Gastroesophageal sphincter (tissue), 4 donors: ENCODE measurements around the gene ARMC8. TPM values are rescaled to one million over a fixed set of nuclear protein-coding genes. Genes with fewer than 3 reads are reported as not detected.

Source experiments
- ATAC-seq: fragments of 150-250 bp; one replicate; pipeline ENCODE4 v1.9.1; 2016; ENCODE audit warnings: mild to moderate bottlenecking, moderate library complexity
- H3K27ac ChIP-seq, 4 donors: fragments of 200-600 bp; sonication (generic) in 3 of 4; 1 replicate in 3 of 4; 2 replicates in 1 of 4; pipeline ENCODE4 v1.5.1; 2016 to 2019
- H3K27me3 ChIP-seq: fragments of 200-600 bp; sonication (generic); one replicate; pipeline ENCODE4 v1.5.1; 2019
- H3K36me3 ChIP-seq, 2 donors: fragments of 200-600 bp; sonication (generic); one replicate each; pipeline ENCODE4 v1.5.1; 2019; ENCODE audit warnings: control low read depth in 1 of 2
- H3K4me1 ChIP-seq, 3 donors: fragments of 200-600 bp; sonication (generic); 1 replicate in 2 of 3; 2 replicates in 1 of 3; pipeline ENCODE4 v1.5.1; 2016 to 2019; ENCODE audit warnings: control low read depth in 2 of 3
- H3K4me3 ChIP-seq, 2 donors: fragments of 200-600 bp; sonication (generic); one replicate each; pipeline ENCODE4 v1.5.1; 2019; ENCODE audit warnings: mild to moderate bottlenecking in 1 of 2, moderate library complexity in 1 of 2
- H3K9me3 ChIP-seq, 3 donors: fragments of 200-600 bp; sonication (generic); one replicate each; pipeline ENCODE4 v1.5.1; 2017 to 2019; ENCODE audit warnings: control low read depth in 2 of 3
- CTCF ChIP-seq, 4 experiments: fragments of 200-600 bp in 2 of 4; fragments of 450-650 bp in 2 of 4; sonication (generic) in 1 of 4; IDR thresholded peaks; one replicate each; pipeline ENCODE4 v1.5.1; 2017 to 2019; ENCODE audit warnings: antibody characterized with exemption in 4 of 4, mild to moderate bottlenecking in 2 of 4, moderate library complexity in 2 of 4
- EP300 ChIP-seq: sonication (generic); formaldehyde crosslinking; IDR thresholded peaks from one replicate; pipeline ENCODE4 v1.6.1; 2017; ENCODE audit warnings: antibody characterized with exemption, mild to moderate bottlenecking
- POLR2A ChIP-seq, 2 donors: fragments of 450-650 bp; IDR thresholded peaks; one replicate each; pipeline ENCODE4 v1.6.1; 2017; ENCODE audit warnings: antibody characterized with exemption in 2 of 2, mild to moderate bottlenecking in 2 of 2, moderate library complexity in 1 of 2
- POLR2AphosphoS5 ChIP-seq: sonication (generic); formaldehyde crosslinking; IDR thresholded peaks from one replicate; pipeline ENCODE4 v1.6.1; 2017; ENCODE audit warnings: antibody characterized with exemption
- WGBS, 2 donors: methylation state at CpG; one replicate each; pipeline ENCODE4 v1.1.5; 2018; ENCODE audit warnings: low coverage in 1 of 2; 5-methylcytosine and 5-hydroxymethylcytosine counted together
- total RNA-seq, 4 donors: library from RNA; depleted of rRNA; stranded (reverse); fragments of >200 nt; gene quantifications; one replicate each; pipeline ENCODE4 v1.1.0, GENCODE V29; 2016

The ARMC8 gene
- total RNA-seq, 4 donors from 2014 or later: 76.0 to 102 (median 91.6) TPM

DNA sequence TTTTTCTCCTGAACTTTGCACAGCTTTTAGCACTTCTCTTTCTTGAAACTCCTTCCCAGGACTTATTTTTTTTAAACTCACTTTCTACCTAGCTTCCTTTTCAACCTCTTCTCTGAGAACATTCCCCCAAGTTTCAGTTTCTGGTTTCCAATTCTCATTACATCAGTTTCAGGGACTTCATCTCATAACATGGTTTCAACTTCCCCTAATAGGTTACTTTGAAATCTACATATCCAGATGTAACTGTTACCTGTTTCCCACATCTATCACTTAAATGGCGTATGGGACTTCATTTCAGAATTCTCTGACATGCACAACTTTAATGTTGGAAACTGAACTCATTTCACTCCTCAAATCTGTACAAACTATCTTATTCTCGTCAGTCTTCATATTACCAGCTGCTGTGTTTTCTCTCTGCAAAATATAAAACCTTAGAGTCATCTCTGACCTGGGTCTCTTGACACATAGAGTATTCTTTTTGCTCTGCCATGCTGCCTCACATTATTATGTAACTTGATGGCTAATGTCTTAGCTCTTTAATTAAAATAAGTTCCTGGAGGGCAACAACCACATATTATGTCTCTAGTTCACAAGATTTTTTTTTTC, 84.2 kb downstream of the ARMC8 start:
- Histone ChIP-seq H3K27me3 (no peaks in the 10 kb centered on the region), H3K36me3 (peaks cover 0 to 99% of the 10 kb centered on the region in 2 donors)
- 86 to 90% methylated on average over 1 to 2 of the region's 2 CpGs for WGBS, 2 donors

DNA sequence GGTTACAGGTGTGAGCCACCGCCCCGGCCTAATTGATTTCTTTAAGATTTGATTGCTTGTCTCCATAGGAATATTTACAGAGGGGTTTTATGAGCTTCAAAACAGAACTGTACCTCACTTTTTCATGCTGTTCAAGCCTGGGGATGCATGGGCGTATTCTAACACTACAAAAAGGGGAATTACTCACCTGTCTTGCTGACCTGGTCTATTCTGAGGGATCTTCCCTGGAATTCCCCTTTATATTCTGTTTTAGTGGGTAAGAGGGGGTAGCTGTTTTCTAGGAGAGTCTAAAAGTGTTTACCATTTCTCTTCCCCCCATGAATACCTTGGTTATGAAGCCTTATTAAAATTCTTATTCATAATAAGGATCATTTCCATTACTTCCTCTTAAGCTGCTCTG, 94.5 kb downstream of the ARMC8 start:
- H3K27ac ChIP-seq: no peak overlapping the region
- no peaks in the 10 kb centered on the region for H3K27me3 ChIP-seq
- 100% methylated on average over 3 of the region's 3 CpGs; no CpG with 5 or more reads in 1 of the 2 donors for WGBS, 2 donors
- H3K9me3 ChIP-seq: no peaks in the 10 kb centered on the region
- no peak for TF ChIP-seq CTCF (IDR thresholded peaks at IDR 0.05)
- TF ChIP-seq POLR2A (IDR thresholded peaks at IDR 0.05): no peak
- no peak for TF ChIP-seq POLR2AphosphoS5
- no peak for TF ChIP-seq EP300
- peaks cover 3 to 63% of the 10 kb centered on the region in 2 donors for H3K36me3 ChIP-seq
- no peak overlapping the region for H3K4me3 ChIP-seq
- H3K4me1 ChIP-seq: no peaks in the 10 kb centered on the region
- no peak for ATAC-seq

More for the DNA sequence above, 84.2 kb downstream of the ARMC8 start:
- TF ChIP-seq EP300 (no peak), POLR2AphosphoS5 (no peak), POLR2A (IDR thresholded peaks at IDR 0.05) (no peak), CTCF (IDR thresholded peaks at IDR 0.05) (no peak)
- no peak for ATAC-seq
- Histone ChIP-seq H3K4me3 (no peak overlapping the region), H3K4me1 (no peaks in the 10 kb centered on the region), H3K9me3 (no peaks in the 10 kb centered on the region), H3K27ac (no peak overlapping the region)

DNA sequence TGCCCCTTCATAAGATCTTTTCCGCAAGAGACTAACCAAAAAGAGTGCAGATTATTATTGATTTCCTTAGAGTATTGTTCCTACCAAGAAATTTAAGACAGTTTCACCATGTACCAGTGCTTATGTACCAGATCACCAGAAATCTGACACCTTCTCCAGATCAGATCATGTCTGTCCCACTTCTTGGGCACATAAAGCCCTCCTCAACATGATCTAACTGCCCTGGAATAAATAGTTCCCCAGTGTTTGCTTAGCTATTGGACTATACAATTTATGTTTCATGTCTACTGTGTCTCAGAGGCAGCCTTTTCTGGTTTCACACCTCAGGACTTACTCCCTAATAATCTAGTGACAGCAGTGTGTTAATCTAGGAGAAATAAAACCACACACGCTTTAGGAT, 95.7 kb downstream of the ARMC8 start:
- H3K4me1 ChIP-seq: no peaks in the 10 kb centered on the region
- no peak overlapping the region for H3K27ac ChIP-seq
- ATAC-seq: no peak
- 80 to 93% methylated on average over 2 of the region's 2 CpGs for WGBS, 2 donors
- H3K36me3 ChIP-seq: peaks cover 3 to 64% of the 10 kb centered on the region in 2 donors
- H3K4me3 ChIP-seq: no peak overlapping the region
- H3K27me3 ChIP-seq: no peaks in the 10 kb centered on the region
- TF ChIP-seq EP300 (no peak), CTCF (IDR thresholded peaks at IDR 0.05) (no peak), POLR2AphosphoS5 (no peak), POLR2A (IDR thresholded peaks at IDR 0.05) (no peak)
- no peaks in the 10 kb centered on the region for H3K9me3 ChIP-seq

DNA sequence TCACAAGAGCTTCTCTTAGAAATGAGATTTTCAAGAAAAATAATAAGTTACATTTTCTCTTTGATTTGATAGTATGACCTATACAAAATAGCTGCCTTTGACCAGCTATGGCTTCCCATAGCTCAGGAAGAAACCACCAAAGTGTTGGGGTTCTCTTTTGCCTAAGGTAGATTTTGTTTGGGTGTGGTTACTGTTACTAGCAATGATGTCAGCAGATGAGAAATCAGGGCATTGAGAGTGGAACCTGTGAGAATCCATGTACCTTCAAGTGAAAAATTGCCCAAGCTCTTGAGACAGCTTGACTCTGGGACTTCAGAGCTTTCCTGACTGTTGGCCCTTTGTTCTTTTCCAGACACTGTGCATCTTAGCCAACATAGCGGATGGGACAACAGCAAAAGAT, 97.0 kb downstream of the ARMC8 start:
- H3K4me3 ChIP-seq: no peak overlapping the region
- no peaks in the 10 kb centered on the region for H3K4me1 ChIP-seq
- H3K9me3 ChIP-seq: no peaks in the 10 kb centered on the region
- no peak overlapping the region for H3K27ac ChIP-seq
- H3K36me3 ChIP-seq: peaks cover 3 to 71% of the 10 kb centered on the region in 2 donors
- TF ChIP-seq EP300 (no peak), CTCF (IDR thresholded peaks at IDR 0.05) (no peak), POLR2AphosphoS5 (no peak), POLR2A (IDR thresholded peaks at IDR 0.05) (no peak)
- no peaks in the 10 kb centered on the region for H3K27me3 ChIP-seq
- no peak for ATAC-seq
- WGBS, 2 donors: 60 to 100% methylated on average over 1 of the region's 1 CpG

DNA sequence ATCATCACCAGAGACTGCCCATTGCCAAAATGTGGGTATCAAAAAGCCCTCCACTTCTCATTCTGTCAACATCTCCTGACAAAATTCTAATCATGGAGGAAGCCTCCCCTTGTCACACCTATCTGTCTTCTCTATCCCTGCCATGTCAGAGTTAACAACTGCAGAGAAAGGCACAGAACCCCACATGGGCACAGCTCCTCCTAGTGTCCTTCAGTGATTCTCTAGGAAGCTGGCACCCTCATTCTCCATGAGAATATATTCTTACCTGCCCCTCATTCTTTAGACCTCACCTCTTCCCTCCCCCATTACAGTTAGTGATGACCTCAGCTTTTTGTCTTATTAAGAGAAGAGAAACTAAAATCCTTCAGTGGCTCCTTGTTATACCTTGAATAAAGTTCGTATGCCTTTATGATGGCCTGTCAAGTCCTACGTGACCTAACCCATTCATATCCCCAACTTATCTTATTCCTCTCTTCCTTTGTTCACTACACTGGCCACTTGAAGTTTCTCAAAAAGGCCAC, 97.9 kb downstream of the ARMC8 start:
- Histone ChIP-seq H3K9me3 (no peaks in the 10 kb centered on the region), H3K27ac (no peak overlapping the region), H3K4me3 (no peak overlapping the region), H3K27me3 (no peaks in the 10 kb centered on the region), H3K4me1 (no peaks in the 10 kb centered on the region), H3K36me3 (peaks cover 3 to 76% of the 10 kb centered on the region in 2 donors)
- no peak for ATAC-seq
- 85 to 100% methylated on average over 2 of the region's 2 CpGs for WGBS, 2 donors
- TF ChIP-seq POLR2AphosphoS5 (no peak), EP300 (no peak), POLR2A (IDR thresholded peaks at IDR 0.05) (no peak), CTCF (IDR thresholded peaks at IDR 0.05) (no peak)
